ENCODE data around the gene KLRD1.
"Not testable (repeated sequence)": the region's sequence is repeated elsewhere in the genome, so short reads cannot be mapped to it uniquely, and the experiment has no call there.

KLRD1 gene

DNA sequence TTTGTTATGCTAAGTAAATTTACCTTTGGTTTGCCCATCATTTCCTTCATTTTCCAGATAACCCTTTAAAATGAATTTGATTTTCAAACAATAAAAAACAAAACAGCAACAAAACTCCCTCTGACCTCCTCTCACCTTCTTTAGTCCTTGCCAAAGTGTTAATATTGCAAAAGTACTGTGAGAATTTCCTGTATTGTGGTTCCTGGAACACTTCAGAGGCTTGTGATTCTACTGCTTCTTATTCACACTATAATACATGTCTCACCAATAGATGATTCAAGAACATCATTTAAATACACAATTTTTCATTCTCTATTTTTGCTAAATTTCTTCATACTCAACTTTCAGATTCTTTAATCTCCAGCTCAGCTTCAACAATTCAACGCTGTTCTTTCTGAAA, at the start of gene KLRD1:
TSS of gene KLRD1 (plus strand) at position 241 of the 400 bp plus-strand sequence. CDS start 208 bp downstream, outside the sequence.
- no peak for DNase-seq (ENCODE audit: low spot score)

DNA sequence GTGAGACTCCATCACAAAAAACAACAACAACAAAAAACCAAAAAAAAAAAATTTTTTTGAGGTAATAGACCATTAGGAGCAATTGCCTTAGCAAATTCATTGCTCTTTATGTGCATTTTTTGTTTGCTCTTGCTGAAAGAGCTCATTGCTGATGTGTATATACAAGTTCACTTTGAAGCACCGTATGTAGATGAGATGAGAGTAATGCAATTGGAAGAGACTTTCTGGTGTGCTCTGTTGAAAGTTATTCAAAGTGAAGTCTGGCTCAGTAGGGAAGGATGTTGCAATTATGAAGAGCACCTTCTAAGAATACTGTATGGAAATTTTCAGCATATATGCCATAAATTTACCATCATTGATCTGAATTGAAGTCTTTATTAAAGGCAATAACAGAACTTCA, 46.7 kb upstream of the KLRD1 start:
- no peak for DNase-seq (ENCODE audit: low spot score)

DNA sequence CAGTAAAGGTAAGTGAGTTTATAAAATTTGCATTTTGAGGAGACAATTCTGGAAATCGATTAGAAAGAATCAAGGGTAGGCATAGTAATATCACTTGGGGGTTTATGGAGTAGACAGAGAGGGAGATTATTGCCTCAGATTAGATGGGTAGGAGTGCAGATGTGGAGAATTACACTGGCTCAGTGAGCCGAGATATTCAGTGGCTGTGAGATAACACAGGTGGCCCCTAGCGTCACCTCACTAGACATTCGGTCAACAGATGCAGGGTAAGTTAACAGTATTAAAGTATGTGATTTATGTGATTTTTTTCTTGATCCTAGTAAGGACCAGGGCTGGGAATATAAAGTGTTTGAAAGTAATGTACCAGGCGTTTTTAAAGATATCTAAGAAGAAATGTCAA, 39.6 kb upstream of the KLRD1 start:
- no peak for DNase-seq (ENCODE audit: low spot score)

GRCh38 chr12:10272467-10272866, 35.2 kb upstream of the KLRD1 start:
- DNase-seq (ENCODE audit: low spot score), result no peak

GRCh38 chr12:10276774-10277173, 30.9 kb upstream of the KLRD1 start:
- DNase-seq (ENCODE audit: low spot score), result no peak

DNA sequence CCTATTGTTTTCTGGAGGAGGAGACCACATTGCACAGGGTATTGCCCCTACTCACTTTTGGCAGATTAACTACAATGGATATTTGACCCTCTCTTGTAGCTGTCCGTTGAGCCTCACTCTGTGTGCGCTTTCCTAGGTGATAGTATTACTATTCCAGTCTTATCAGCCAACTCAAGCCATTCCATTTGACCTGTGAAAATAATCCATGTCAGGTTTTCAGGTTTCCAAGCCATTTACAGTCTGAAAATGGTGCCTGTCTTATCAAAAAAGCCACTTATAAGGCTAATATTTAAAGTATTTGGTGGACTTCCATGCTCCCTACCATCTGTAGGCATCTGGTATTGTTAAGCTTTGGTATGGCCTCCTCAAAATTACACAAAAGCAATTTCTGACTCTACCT, 29.6 kb upstream of the KLRD1 start:
- DNase-seq (ENCODE audit: low spot score), result no peak

GRCh38 chr12:10279937-10280336, 27.7 kb upstream of the KLRD1 start:
- no peak for DNase-seq (ENCODE audit: low spot score)

GRCh38 chr12:10283027-10283426, 24.6 kb upstream of the KLRD1 start:
- no peak for DNase-seq (ENCODE audit: low spot score)

- DNase-seq (ENCODE audit: low spot score), result no peak
Measured at GRCh38 chr12:10285919-10286318, 21.8 kb upstream of the KLRD1 start.

GRCh38 chr12:10289005-10289754, 18.5 kb upstream of the KLRD1 start:
- no peak for DNase-seq (ENCODE audit: low spot score)

GRCh38 chr12:10291030-10291429, 16.6 kb upstream of the KLRD1 start:
- no peak for DNase-seq (ENCODE audit: low spot score)

- DNase-seq (ENCODE audit: low spot score), result no peak
Measured at GRCh38 chr12:10293151-10293550, 14.5 kb upstream of the KLRD1 start.

GRCh38 chr12:10293570-10294227, 14.0 kb upstream of the KLRD1 start:
- no peak for DNase-seq (ENCODE audit: low spot score)

GRCh38 chr12:10301103-10301502, 6.6 kb upstream of the KLRD1 start:
- no peak for DNase-seq (ENCODE audit: low spot score)

DNA sequence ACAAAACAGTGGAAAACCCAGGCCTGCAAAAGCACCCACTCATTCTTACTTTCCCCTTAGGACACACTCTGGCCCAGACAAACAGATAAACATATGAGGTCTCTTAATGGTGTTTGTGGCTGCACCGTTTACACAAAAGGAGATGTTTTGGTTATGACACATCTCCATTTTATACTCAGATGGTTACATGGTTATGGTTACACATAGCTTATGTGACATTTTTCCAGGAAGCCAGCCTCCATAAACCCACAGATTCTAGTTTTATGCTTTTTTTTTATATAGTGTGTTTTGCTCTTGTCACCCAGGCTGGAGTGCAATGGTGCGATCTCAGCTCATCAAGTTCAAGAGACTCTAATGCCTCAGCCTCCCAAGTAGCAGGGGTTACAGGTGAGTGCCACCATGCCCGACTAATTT, 3.5 kb upstream of the KLRD1 start:
- DNase-seq (ENCODE audit: low spot score), result peak; percentile 23

GRCh38 chr12:10305411-10305810, 2.3 kb upstream of the KLRD1 start:
- DNase-seq (ENCODE audit: low spot score), result no peak

GRCh38 chr12:10310926-10311720, 3.5 kb downstream of the KLRD1 start:
- no peak for DNase-seq (ENCODE audit: low spot score)

- no peak for DNase-seq (ENCODE audit: low spot score)
Measured at GRCh38 chr12:10319388-10319787, 11.7 kb downstream of the KLRD1 start.

DNA sequence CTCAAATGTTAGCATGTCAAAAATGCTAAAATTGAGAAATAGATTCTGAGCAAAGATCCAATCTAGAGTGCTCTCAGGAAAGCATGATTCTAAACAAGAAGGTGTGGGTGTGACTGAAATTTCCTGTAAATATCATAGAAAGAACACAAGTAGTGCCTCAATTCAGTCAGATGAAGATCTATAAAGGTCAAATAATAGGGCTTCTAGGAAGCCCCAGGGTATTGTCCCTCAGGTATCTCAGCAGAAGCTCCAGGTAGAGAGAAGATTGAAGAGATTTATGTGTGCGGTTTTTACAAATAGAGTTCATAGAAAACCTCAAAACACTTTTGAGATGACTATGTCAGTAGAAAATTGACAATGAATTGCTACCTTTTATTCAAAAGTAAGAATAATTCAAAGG, 13.0 kb downstream of the KLRD1 start:
- no peak for DNase-seq (ENCODE audit: low spot score)

DNA sequence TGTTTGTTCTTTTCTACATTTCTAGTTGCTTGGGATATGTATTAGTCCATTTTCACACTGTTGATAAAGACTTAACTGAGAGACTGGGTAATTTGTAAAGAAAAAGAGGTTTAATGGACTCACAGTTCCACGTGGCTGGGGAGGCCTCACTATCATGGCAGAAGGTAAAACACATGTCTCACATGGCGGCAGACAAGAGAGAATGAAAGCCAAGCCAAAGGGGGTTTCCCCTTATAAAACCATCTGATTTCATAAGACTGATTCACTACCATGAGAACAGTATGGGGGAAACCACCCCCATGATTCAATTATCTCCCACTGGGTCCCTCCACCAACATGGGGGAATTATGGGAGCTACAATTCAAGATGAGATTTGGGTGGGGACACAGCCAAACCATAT, 21.0 kb downstream of the KLRD1 start:
- DNase-seq (ENCODE audit: low spot score), result not testable (repeated sequence)

GRCh38 chr12:10331642-10332239, 24.1 kb downstream of the KLRD1 start:
- peak; percentile 53 for DNase-seq (ENCODE audit: low spot score)

DNA sequence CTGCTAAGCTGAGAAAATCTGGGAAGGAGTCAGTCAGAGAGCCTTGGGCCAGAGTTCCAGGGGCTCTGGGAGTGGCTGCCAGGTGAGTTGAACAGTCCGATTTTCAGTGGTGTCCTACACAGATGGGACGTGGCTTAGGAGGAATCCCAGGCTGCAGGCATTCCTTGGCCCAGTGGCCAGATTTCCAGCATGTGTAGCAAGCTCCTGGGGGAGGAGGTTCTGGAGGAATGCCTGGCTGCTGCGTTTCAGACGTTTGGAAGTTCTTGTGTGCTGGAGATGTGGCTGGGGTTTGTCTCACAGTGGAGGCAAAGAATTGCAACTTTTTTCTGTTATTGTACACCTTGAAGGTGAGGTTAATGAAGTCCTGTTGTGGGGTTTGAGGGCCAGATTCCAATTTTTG, 28.5 kb downstream of the KLRD1 start:
- not testable (repeated sequence) for DNase-seq (ENCODE audit: low spot score)

Data from AG08396 (cell line).